Measurements from ENCODE around the gene ENHO.
"Not testable (repeated sequence)": the region's sequence is repeated elsewhere in the genome, so short reads cannot be mapped to it uniquely, and the experiment has no call there.

Gene ENHO

DNA sequence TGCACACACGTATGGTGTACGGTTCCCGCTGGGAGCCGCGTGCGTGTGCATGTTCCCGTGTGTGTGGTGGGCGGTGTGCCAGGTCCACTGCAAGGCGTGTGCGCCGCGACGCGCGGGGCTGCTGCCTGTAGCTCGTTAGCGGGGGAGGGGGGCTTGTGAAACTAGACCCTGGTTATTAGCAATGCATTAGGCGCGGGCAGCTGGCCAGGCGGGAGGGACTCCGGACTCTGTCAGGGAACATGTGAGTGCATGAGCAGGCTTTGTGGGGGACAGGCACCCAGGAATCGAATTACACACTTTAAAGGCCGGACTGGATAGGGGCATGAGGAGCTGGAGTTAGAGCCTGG, 32.2 kb upstream of the ENHO start:
- peak; percentile 83 for DNase-seq

DNA sequence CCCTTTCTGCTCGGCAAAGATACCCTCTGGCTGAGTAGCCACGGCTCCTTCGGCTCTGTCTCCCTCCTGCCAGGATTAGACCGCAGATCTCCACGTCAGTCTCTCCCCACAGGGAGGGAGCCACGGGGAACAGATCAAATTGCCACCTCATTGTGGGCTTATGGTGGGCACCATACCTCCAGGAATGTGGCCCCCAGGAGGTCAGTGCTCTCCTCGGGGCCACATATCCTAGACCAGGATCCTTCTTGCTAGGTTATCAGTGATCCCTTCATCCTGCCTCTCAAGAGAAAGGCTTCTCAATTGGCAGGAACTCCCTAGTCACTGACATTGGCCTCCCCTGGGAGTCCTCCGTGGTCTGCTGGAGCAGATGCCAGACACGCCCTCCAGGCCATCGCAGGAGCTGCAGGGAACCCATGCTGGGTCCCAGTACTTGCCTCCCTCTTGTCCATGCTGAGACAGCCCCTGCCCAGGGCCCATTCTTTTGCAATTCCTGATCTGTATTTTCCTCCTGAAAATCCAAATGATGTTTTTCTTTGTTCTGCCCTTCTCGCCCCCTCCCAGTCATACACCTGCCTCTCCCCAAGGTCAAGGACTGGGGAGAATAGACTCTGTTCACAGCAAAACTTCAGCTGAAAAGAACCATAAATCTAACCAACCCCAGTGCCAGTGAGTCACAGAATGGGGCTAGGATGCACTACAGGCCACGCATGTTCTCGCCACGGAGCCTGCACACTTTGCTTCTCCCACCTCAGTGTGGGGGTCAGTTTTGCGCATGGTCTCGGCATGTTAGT, 31.6 kb upstream of the ENHO start:
- peak; percentile 27 for DNase-seq

DNA sequence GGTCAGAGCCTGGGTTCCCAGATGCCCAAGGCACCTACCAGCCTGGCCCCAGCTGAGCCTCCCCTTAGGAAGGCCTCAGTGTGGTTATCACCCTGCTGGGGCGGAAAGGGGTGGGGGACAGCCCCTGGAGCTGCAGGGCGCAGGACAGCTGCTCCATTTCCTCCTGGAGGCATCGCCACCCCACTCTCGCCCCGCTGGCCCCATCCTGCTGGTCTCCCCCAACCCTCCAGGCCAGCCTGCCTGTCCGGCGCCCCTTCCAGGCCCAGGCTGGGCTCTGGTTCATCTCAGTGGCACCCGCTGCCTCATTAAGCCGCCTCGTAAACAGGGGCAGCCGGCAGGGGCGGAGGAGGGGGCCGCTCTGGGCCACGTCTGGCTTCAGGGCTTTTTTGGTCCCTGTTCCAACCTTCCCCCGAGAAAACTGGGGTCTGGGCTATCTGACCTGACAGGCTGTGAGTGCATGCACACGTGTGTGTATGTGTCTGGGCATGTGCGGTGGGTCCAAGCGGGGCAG, 30.8 kb upstream of the ENHO start:
- no peak for DNase-seq

- no peak for DNase-seq
Measured at GRCh38 chr9:34552986-34553385, 30.2 kb upstream of the ENHO start.

- DNase-seq = no peak
Measured at GRCh38 chr9:34552606-34552981, 29.8 kb upstream of the ENHO start.

DNA sequence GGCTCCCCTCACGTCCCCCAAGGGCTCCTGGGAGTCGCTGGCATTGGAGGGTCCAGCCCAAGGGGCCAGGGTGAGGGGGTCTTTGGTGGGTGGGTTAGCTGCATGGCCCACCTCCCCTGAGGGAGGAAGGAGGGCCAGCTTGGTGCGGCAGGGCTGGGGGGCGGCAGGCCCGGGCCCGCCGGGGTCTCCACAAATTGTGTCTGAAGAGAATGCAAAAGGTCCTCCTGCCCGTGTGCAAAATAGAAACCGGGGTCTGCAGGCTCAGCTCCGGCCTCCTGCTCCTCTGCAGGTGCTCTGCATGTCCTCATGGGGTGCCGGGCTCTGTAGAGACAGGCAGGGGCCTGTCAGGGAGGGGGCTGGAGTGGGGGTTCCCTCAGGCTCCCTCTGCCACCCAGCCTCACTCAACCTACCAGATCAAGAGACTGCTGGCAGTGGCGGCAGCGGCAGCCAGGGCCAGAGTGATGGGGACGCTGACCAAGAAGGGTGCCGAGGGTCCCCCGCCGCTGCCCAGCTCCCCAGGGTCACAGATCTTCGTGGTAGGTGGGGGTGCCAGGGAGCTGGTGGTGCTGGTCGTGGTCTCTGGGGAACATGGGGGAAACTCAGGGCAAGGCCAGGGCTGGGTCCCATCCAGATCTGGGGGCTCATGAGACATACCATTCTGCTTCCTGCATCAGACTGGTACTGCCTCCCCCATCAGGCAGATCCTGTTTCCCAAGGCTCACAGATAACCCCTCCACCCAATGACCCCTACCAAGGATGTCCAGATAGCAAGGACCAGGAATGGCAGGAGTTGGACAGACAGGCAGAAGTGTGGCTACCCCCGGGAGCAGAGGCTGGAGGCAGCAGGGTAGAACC, 29.2 kb upstream of the ENHO start:
- peak; percentile 20 for DNase-seq

- no peak for DNase-seq
Measured at GRCh38 chr9:34550681-34551270, 28.0 kb upstream of the ENHO start.

DNA sequence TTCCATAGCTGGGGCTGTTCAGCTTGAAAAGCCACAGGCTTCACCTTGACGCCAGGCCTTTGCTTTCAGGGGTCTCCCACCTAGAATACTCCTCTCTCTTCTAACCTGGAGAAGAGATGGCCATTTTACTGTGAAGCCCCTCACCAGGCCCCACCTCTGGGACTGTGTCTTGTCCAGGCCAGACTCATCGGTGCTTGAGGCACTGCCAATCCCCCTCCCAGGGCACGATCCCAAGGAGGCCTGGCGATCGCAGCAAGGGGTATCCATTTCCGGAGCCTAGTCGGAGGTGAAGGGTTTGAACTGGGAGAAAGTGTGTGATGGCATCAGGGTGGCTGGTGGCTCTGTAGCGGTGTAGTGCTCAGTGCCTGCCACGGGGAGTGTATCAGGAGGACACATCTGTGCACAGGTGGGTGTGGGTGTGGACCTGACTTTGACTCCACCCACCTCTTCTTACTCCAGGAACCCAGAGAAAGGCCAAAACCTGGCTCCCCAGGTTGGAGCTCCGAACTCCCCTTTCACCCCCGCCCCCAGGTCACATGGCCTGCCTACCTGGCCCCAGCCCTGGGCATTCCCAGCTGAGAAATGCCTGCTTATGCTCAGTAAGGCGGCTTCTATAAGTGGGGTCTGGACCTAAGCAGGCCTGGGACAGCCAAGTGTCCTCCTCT, 27.4 kb upstream of the ENHO start:
- DNase-seq = peak; percentile 18

DNA sequence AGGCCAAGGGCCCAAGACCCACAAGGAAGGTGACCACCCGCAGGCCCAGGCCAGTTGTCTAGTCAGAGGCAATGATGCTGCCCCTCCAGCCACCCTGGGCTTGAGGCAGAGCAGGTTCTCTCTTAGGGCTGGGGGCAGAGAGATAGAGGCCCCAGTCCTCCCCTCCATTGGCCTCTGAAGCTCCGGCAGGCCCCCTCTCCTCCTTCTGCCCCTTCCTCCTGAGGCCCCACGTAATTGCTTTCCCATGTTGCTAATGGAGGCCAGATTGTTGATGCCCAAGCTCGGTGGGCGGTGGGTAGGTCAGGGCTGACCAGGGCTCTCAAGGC, 26.6 kb upstream of the ENHO start:
- DNase-seq = no peak

DNA sequence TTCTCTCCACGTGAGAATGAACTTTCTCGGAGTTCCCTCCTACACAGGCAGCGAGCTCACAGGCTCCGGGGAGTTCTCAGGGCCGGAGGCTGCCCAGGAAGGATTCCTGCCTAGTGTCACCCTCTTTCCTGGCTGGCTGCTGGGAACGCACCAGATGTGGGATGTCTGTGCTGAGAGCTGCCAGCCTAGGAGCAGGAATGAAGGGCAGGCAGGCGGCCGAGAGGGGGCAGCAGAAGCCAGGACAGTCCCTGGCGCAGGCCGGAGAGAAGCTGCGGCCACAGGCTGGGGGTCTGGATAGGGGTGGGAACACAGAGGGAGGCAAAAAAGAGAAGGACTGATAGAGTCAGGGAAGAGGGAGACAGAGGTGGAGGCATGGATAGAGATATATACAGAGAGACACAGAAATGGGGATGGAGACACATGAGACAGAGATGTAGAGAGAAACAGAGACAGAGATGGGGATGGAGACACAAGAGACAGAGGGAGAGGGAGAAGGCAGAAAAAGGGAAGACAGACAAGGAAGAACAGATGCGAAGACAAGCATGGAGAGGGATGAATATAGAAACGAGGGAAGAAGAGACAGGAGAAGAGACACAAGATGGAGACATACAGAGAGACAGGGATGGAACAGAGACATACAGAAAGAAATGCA, 25.3 kb upstream of the ENHO start:
- DNase-seq = peak; percentile 88

DNA sequence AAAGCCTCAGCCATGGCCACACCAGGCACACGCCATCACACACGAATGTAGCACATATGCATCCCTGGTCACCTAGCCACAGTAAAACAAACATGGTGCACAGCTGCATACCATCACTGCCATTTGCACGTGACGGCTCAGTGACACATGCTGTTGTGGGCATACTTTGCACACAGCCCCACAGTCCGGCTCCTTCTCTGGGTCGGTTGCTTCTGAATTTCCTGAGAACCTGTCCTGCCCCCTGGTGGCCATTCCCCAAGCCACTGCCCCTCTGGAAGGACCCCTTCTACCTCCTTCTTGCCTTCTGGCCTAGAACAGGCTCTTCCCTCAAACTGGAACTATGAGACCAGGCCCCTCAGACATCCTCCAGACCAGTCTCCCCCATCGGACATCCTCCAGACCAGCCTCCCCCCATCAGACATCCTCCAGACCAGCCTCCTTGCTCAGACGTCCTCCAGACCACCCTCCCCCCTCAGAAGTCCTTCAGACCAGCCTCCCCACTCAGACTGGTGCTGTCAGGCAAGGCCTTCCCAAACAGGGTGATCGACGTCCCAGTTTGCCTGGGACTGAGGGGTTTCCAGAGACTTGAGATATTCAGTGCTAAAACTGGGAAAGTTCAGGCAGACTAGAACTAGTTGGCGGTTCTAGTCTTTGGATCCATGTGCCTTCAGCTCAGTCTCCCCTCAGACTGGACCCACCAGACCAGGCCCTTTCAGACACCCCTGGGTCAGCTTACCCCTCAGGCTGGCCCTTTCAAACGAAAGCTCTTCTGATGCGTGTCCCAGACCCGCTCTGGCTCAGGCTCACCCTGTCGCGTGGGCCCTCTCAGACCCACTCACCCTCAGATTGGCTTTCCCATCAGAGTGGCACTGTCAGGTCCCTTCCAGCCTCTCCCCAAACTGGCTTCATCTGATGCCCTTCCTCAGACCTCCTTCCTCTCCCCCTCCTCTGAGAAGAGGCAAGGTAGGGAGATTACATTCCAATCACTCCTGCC, 24.3 kb upstream of the ENHO start:
- peak; percentile 71 for DNase-seq

DNA sequence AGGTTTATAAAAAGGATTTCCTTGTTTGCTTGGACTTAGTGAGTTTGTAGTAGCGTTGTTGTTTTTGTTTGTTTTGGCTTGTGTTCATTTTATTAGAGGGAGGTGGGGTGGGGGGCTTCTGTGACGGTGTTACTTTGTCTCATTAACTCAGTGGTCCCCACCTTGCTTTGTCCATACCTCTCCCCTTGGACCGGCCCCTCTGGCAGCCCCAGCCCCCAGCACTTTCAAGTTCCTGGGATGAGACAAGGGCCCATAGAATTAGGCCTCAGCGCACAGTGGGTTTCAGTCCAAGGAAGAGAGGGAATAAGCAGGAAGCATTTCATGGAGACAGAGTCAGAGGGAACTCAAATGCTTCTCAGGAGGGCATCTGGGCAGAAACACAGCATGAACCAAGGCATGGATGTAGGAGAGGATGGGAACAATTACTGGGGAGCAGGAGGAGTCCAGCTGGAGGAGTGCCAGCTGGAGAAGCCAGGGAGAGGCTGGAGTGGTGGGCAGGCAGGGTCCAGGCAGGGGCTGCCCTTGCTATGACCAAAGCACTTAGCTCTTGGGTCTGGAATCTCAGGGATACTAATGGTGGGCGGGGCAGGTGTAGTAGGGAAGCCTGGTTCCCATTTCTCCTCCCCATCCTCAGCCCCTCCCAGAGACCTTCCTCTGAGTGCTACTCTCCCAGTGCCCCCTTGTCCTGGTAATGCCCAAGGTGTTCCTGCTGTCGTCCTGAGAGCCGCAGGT, 23.5 kb upstream of the ENHO start:
- peak; percentile 24 for DNase-seq

GRCh38 chr9:34545497-34545896, 22.7 kb upstream of the ENHO start:
- no peak for DNase-seq

- DNase-seq = no peak
Measured at GRCh38 chr9:34544035-34544434, 21.2 kb upstream of the ENHO start.

GRCh38 chr9:34541540-34541939, 18.8 kb upstream of the ENHO start:
- DNase-seq = no peak

GRCh38 chr9:34540827-34541226, 18.0 kb upstream of the ENHO start:
- no peak for DNase-seq

GRCh38 chr9:34536685-34537084, 13.9 kb upstream of the ENHO start:
- DNase-seq = no peak

DNA sequence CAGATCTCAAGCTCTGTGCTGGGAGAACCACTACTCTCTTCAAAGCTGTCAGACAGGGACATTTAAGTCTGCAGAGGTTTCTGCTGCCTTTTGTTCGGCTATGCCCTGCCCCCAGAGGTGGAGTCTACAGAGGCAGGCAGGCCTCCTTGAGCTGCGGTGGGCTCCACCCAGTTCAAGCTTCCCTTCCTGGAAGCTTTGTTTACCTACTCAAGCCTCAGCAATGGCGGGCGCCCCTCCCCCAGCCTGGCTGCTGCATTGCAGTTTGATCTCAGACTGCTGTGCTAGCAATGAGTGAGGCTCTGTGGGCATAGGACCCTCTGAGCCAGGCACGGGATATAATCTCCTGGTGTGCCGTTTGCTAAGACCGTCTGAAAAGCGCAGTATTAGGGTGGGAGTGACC, 9.3 kb upstream of the ENHO start:
- not testable (repeated sequence) for DNase-seq

DNA sequence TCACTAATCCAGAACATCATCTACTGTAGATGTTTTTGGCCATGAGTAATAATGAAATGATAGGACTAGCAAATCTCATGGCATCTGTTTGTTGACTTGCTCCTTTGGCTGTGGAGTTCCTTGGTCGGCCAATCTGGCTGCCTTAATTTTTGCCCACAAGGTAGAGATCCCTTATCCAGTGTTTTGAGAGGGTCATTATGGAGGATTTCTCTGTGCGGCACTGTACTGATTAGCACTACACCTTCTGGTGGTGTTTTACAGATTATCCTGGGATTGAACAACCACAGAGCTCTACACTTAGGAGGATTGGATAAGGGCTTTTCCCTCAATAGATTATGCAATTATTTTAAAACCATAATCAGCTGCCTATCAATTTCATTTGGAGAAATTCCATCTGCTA, 3.2 kb upstream of the ENHO start:
- DNase-seq = no peak

- no peak for DNase-seq
Measured at GRCh38 chr9:34524349-34524748, 1.6 kb upstream of the ENHO start.

Data from right hindlimb (tissue), 1 donor.